GM11168 (cell line): ENCODE measurements around the gene DNAI4.
"Not testable (repeated sequence)": the region's sequence is repeated elsewhere in the genome, so short reads cannot be mapped to it uniquely, and the experiment has no call there.

Source experiments
- in situ Hi-C: fragments of 300-500 bp; cut with MboI; formaldehyde crosslinking; loops from one replicate; pipeline ENCODE4 v1.12.0; 2022; ENCODE audit warnings: low sequenced_read_pairs; ENCODE audit not compliant: unreplicated experiment

DNAI4 gene

GRCh38 chr1:66929691-66929998 is 5.0 kb upstream of the DNAI4 start:
- in situ Hi-C loops: no loop called here

GRCh38 chr1:66929146-66929688 is 4.6 kb upstream of the DNAI4 start:
- in situ Hi-C loops: no loop called here

GRCh38 chr1:66927528-66927927 is 2.9 kb upstream of the DNAI4 start:
- in situ Hi-C loops: no loop called here

GRCh38 chr1:66925944-66926343 is 1.3 kb upstream of the DNAI4 start:
- in situ Hi-C loops: no loop called here

- in situ Hi-C loops: no loop called here
Measured at GRCh38 chr1:66925558-66925910, 878 bp upstream of the DNAI4 start.

GRCh38 chr1:66920543-66920942 is 4.1 kb downstream of the DNAI4 start:
- in situ Hi-C loops: no loop called here

- in situ Hi-C loops: no loop called here
Measured at GRCh38 chr1:66919828-66920227, 4.8 kb downstream of the DNAI4 start.

GRCh38 chr1:66919063-66919462 is 5.6 kb downstream of the DNAI4 start:
- in situ Hi-C loops: no loop called here

- in situ Hi-C loops: no loop called here
Measured at GRCh38 chr1:66917476-66917875, 7.2 kb downstream of the DNAI4 start.

- in situ Hi-C loops: no loop called here
Measured at GRCh38 chr1:66916320-66916719, 8.3 kb downstream of the DNAI4 start.

GRCh38 chr1:66915203-66915602 is 9.5 kb downstream of the DNAI4 start:
- in situ Hi-C loops: not testable (repeated sequence)

- in situ Hi-C loops: no loop called here
Measured at GRCh38 chr1:66893712-66894111, 30.9 kb downstream of the DNAI4 start.

GRCh38 chr1:66890621-66891020 is 34.0 kb downstream of the DNAI4 start:
- in situ Hi-C loops: no loop called here

- in situ Hi-C loops: no loop called here
Measured at GRCh38 chr1:66889030-66889429, 35.6 kb downstream of the DNAI4 start.

- in situ Hi-C loops: no loop called here
Measured at GRCh38 chr1:66876664-66877063, 48.0 kb downstream of the DNAI4 start.

- in situ Hi-C loops: no loop called here
Measured at GRCh38 chr1:66873111-66873510, 51.5 kb downstream of the DNAI4 start.

- in situ Hi-C loops: not testable (repeated sequence)
Measured at GRCh38 chr1:66872024-66872423, 52.6 kb downstream of the DNAI4 start.

GRCh38 chr1:66867501-66867900 is 57.2 kb downstream of the DNAI4 start:
- in situ Hi-C loops: no loop called here

- in situ Hi-C loops: no loop called here
Measured at GRCh38 chr1:66860529-66860928, 64.1 kb downstream of the DNAI4 start.

- in situ Hi-C loops: no loop called here
Measured at GRCh38 chr1:66853379-66853778, 71.3 kb downstream of the DNAI4 start.

GRCh38 chr1:66852870-66853269 is 71.8 kb downstream of the DNAI4 start:
- in situ Hi-C loops: no loop called here

- in situ Hi-C loops: no loop called here
Measured at GRCh38 chr1:66850989-66851388, 73.7 kb downstream of the DNAI4 start.

- in situ Hi-C loops: no loop called here
Measured at GRCh38 chr1:66848193-66848592, 76.5 kb downstream of the DNAI4 start.
